ENCODE results near the gene THYN1. TPM values are rescaled to one million over a fixed set of nuclear protein-coding genes. Genes with fewer than 3 reads are reported as not detected.

Gene THYN1
- total RNA-seq, 2 donors from 2014 or later: 36.5 to 38.2 TPM

- Histone ChIP-seq H3K4me1 (no peaks in the 10 kb centered on the region), H3K27me3 (peaks cover 58% of the 10 kb centered on the region), H3K36me3 (no peaks in the 10 kb centered on the region), H3K9me3 (no peaks in the 10 kb centered on the region), H3K9ac (ENCODE audit: low read depth in 2 of 2, low read length in 2 of 2) (no peak overlapping the region), H3K4me3 (peak overlapping the region; percentile 24), H3K27ac (no peak overlapping the region)
- intact Hi-C loops (cut with DNase I): no loop called here
- DNase-seq: no peak
- TF ChIP-seq CTCF (IDR thresholded peaks at IDR 0.05): no peak
Observed at GRCh38 chr11:134276396-134277182, 23.4 kb upstream of the THYN1 start.

GRCh38 chr11:134275534-134276395 is 22.6 kb upstream of the THYN1 start, which contains the start of gene GLB1L3:
GLB1L3 (plus strand) TSS chr11:134276379; CDS start chr11:134276741, 362 bp downstream.
- Histone ChIP-seq H3K4me1 (no peaks in the 10 kb centered on the region), H3K4me3 (peak within 1 kb of the TSS; percentile 24), H3K36me3 (no peaks in the 10 kb centered on the region), H3K9me3 (no peaks in the 10 kb centered on the region), H3K9ac (ENCODE audit: low read depth in 2 of 2, low read length in 2 of 2) (peak within 1 kb of the TSS in 1 of 2 donors; percentile 35), H3K27me3 (peaks cover 58% of the 10 kb centered on the region), H3K27ac (no peak within 1 kb of the TSS)
- DNase-seq: no peak
- no peak for TF ChIP-seq CTCF (IDR thresholded peaks at IDR 0.05)
- intact Hi-C loops (cut with DNase I): no loop called here

- Histone ChIP-seq H3K9ac (ENCODE audit: low read depth in 2 of 2, low read length in 2 of 2) (no peak overlapping the region), H3K27me3 (peaks cover 58% of the 10 kb centered on the region), H3K9me3 (no peaks in the 10 kb centered on the region), H3K4me1 (no peaks in the 10 kb centered on the region), H3K4me3 (no peak overlapping the region), H3K27ac (no peak overlapping the region), H3K36me3 (no peaks in the 10 kb centered on the region)
- intact Hi-C loops (cut with DNase I): no loop called here
- TF ChIP-seq CTCF (IDR thresholded peaks at IDR 0.05): no peak
- DNase-seq: no peak
Observed at GRCh38 chr11:134275188-134275533, 22.0 kb upstream of the THYN1 start.

GRCh38 chr11:134273317-134273712 is 20.2 kb upstream of the THYN1 start:
- Histone ChIP-seq H3K4me1 (no peaks in the 10 kb centered on the region), H3K36me3 (no peaks in the 10 kb centered on the region), H3K9ac (ENCODE audit: low read depth in 2 of 2, low read length in 2 of 2) (no peak overlapping the region), H3K4me3 (no peak overlapping the region), H3K27ac (no peak overlapping the region), H3K27me3 (peaks cover 58% of the 10 kb centered on the region), H3K9me3 (no peaks in the 10 kb centered on the region)
- intact Hi-C loops (cut with DNase I): loop anchor here (5.0 kb wide), 1 partner anchor 54 kb away; no protein-coding TSS in a partner anchor
- no peak for TF ChIP-seq CTCF (IDR thresholded peaks at IDR 0.05)
- no peak for DNase-seq

- intact Hi-C loops (cut with DNase I): loop anchor here (5.0 kb wide), 1 partner anchor 55 kb away; no protein-coding TSS in a partner anchor
- DNase-seq: no peak
- no peaks in the 10 kb centered on the region for H3K4me1 ChIP-seq
- H3K36me3 ChIP-seq: no peaks in the 10 kb centered on the region
- no peak overlapping the region for H3K27ac ChIP-seq
- H3K4me3 ChIP-seq: no peak overlapping the region
- peaks cover 53% of the 10 kb centered on the region for H3K27me3 ChIP-seq
- H3K9me3 ChIP-seq: no peaks in the 10 kb centered on the region
- TF ChIP-seq CTCF (IDR thresholded peaks at IDR 0.05): no peak
- no peak overlapping the region for H3K9ac ChIP-seq (ENCODE audit: low read depth in 2 of 2, low read length in 2 of 2)
Observed at GRCh38 chr11:134272381-134273316, 19.5 kb upstream of the THYN1 start.

Measured in colonic mucosa (tissue), 4 donors.